Stimulated activated CD4-positive, alpha-beta T cell treated with anti-CD3 and anti-CD28 coated beads, Interleukin-1b, Interleukin-23, amount 100 ng/mL, for 1 hour (primary cell): ENCODE data around the gene DUSP1.

ENCODE experiments used
- DNase-seq, 2 donors: peaks; one replicate each; pipeline ENCODE4 v3.0.0-alpha.2; 2020; ENCODE audit warnings: low read depth in 2 of 2

Gene DUSP1

GRCh38 chr5:172764861-172765765 lies 5.9 kb downstream of the DUSP1 start:
- DNase-seq: peak; percentile 63 to 88

GRCh38 chr5:172763120-172763464 lies 7.9 kb downstream of the DUSP1 start:
- no peak for DNase-seq

- no peak for DNase-seq
Measured at GRCh38 chr5:172762214-172763119, 8.5 kb downstream of the DUSP1 start.

GRCh38 chr5:172760959-172761358 lies 10.0 kb downstream of the DUSP1 start:
- no peak for DNase-seq

- no peak for DNase-seq
Measured at GRCh38 chr5:172760136-172760535, 10.9 kb downstream of the DUSP1 start.

GRCh38 chr5:172758834-172759149 lies 12.2 kb downstream of the DUSP1 start:
- DNase-seq: no peak

GRCh38 chr5:172758077-172758833 lies 12.7 kb downstream of the DUSP1 start:
- DNase-seq: no peak

GRCh38 chr5:172757394-172758010 lies 13.5 kb downstream of the DUSP1 start:
- no peak for DNase-seq

GRCh38 chr5:172756764-172757393 lies 14.1 kb downstream of the DUSP1 start:
- DNase-seq: no peak

- no peak for DNase-seq
Measured at GRCh38 chr5:172754596-172755356, 16.2 kb downstream of the DUSP1 start.

- no peak for DNase-seq
Measured at GRCh38 chr5:172753101-172753500, 17.9 kb downstream of the DUSP1 start.

GRCh38 chr5:172751761-172752510 lies 19.1 kb downstream of the DUSP1 start:
- no peak for DNase-seq

- DNase-seq: no peak
Measured at GRCh38 chr5:172749881-172750633, 20.9 kb downstream of the DUSP1 start.

- no peak for DNase-seq
Measured at GRCh38 chr5:172749076-172749475, 21.9 kb downstream of the DUSP1 start.

GRCh38 chr5:172748341-172748843 lies 22.6 kb downstream of the DUSP1 start:
- DNase-seq: no peak

- DNase-seq: no peak
Measured at GRCh38 chr5:172747471-172747870, 23.5 kb downstream of the DUSP1 start.

GRCh38 chr5:172746725-172747124 lies 24.3 kb downstream of the DUSP1 start:
- DNase-seq: no peak

GRCh38 chr5:172745838-172746237 lies 25.2 kb downstream of the DUSP1 start:
- no peak for DNase-seq

GRCh38 chr5:172745406-172745805 lies 25.6 kb downstream of the DUSP1 start:
- DNase-seq: no peak
